Measurements from ENCODE around the gene RAI1.

Gene RAI1

GRCh38 chr17:17766077-17766743 lies 85.0 kb downstream of the RAI1 start:
- DNase-seq (ENCODE audit: low read depth in 2 of 2), result no peak

- no peak for DNase-seq (ENCODE audit: low read depth in 2 of 2)
Observed at GRCh38 chr17:17766744-17767120, 85.5 kb downstream of the RAI1 start.

GRCh38 chr17:17767154-17767869 lies 86.1 kb downstream of the RAI1 start:
- DNase-seq (ENCODE audit: low read depth in 2 of 2), result no peak

- no peak for DNase-seq (ENCODE audit: low read depth in 2 of 2)
Observed at GRCh38 chr17:17767887-17768418, 86.7 kb downstream of the RAI1 start.

- no peak for DNase-seq (ENCODE audit: low read depth in 2 of 2)
Observed at GRCh38 chr17:17768424-17769088, 87.3 kb downstream of the RAI1 start.

GRCh38 chr17:17769869-17770631 lies 88.8 kb downstream of the RAI1 start:
- no peak for DNase-seq (ENCODE audit: low read depth in 2 of 2)

- DNase-seq (ENCODE audit: low read depth in 2 of 2), result no peak
Observed at GRCh38 chr17:17770632-17771044, 89.4 kb downstream of the RAI1 start.

GRCh38 chr17:17771498-17772201 lies 90.4 kb downstream of the RAI1 start:
- no peak for DNase-seq (ENCODE audit: low read depth in 2 of 2)

GRCh38 chr17:17772231-17772630 lies 91.0 kb downstream of the RAI1 start:
- DNase-seq (ENCODE audit: low read depth in 2 of 2), result no peak

- no peak for DNase-seq (ENCODE audit: low read depth in 2 of 2)
Observed at GRCh38 chr17:17774009-17774881, 93.0 kb downstream of the RAI1 start.

GRCh38 chr17:17776889-17777288 lies 95.6 kb downstream of the RAI1 start:
- no peak for DNase-seq (ENCODE audit: low read depth in 2 of 2)

- DNase-seq (ENCODE audit: low read depth in 2 of 2), result peak; percentile 67 to 69
Observed at GRCh38 chr17:17778308-17779014, 97.2 kb downstream of the RAI1 start.

- DNase-seq (ENCODE audit: low read depth in 2 of 2), result no peak
Observed at GRCh38 chr17:17779015-17779611, 97.9 kb downstream of the RAI1 start.

GRCh38 chr17:17780922-17781590 lies 99.8 kb downstream of the RAI1 start:
- DNase-seq (ENCODE audit: low read depth in 2 of 2), result peak in 1 of 2 experiments; percentile 33

- DNase-seq (ENCODE audit: low read depth in 2 of 2), result no peak
Observed at GRCh38 chr17:17781591-17782496, 100.6 kb downstream of the RAI1 start.

GRCh38 chr17:17782523-17783115 lies 101.4 kb downstream of the RAI1 start:
- no peak for DNase-seq (ENCODE audit: low read depth in 2 of 2)
